Vein endothelial cell (primary cell): ENCODE measurements around the gene MOSPD3. TPM values are rescaled to one million over a fixed set of nuclear protein-coding genes. Genes with fewer than 3 reads are reported as not detected.

Experiments
- small RNA-seq: library from RNA; depleted of rRNA; stranded (forward); fragments of <200 nt; gene quantifications from one replicate; pipeline ENCODE3, GENCODE V24; 2012
- total RNA-seq: library from RNA; depleted of rRNA; stranded (reverse); fragments of >200 nt; gene quantifications from 2 replicates; pipeline ENCODE4 v1.2.3, GENCODE V29; 2012

The MOSPD3 gene, protein sequence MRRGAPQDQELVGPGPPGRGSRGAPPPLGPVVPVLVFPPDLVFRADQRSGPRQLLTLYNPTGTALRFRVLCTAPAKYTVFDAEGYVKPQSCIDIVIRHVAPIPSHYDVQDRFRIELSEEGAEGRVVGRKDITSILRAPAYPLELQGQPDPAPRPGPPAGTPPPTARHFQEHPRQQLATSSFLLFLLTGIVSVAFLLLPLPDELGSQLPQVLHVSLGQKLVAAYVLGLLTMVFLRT
- 12.0 and 14.4 TPM in 2 replicates for total RNA-seq

DNA sequence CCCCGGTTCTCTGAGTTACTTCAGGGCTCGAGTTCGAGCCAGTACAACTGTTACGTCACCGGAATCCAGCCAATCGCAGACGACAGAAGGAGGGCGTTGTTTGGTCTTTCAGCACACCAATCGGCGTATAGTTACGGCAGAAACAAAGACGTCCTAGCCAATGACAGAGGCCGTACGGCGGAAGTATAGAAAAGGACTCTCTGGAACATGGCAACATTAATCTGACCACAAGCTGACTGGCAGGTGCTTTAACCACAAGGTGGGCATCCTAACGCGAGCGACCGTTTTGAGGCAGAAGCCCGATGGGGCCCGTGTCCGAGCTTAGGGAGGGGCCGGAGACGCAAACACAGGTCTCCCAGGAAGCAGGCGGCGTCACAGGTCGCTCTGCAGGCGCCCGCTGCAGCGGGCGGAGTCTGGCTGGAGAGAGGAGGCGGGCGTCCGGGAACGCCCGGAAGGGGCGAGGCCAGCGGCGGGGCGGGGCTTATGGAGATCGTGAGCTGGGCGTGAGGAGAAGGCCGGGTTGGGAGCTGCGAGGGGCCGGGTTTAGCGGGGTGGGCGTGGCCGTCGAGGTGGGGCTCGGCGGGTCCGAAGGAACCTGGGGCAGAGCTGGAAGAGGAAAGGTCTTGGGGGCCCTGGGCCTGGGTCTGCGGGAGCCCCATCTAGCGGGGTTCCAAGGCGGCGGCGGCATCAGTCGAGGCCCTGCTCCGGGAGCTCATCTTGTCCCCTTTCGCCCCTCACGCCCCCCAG is at the start of gene MOSPD3:
MOSPD3 (plus strand) TSS at position 558 of the 747 bp plus-strand sequence. CDS start 252 bp downstream, outside the sequence.

GRCh38 chr7:100573691-100574361 is 38.5 kb upstream of the MOSPD3 start, which contains the start of gene SAP25:
Gene SAP25 (minus strand): TSS chr7:100573900. CDS start chr7:100573742, 158 bp downstream.

GRCh38 chr7:100585511-100586265 is 26.7 kb upstream of the MOSPD3 start, which contains the start of gene LRCH4:
Gene LRCH4 (minus strand): TSS chr7:100586129. CDS start chr7:100586100, 29 bp downstream.

GRCh38 chr7:100586266-100587025 is 25.9 kb upstream of the MOSPD3 start, which contains the start of gene FBXO24:
Gene FBXO24 (plus strand): TSS chr7:100586328. CDS start chr7:100586626, 298 bp downstream.

GRCh38 chr7:100641463-100641859 is 29.1 kb downstream of the MOSPD3 start, which contains the start of gene TFR2:
Gene TFR2 (minus strand): TSS chr7:100641552. CDS start chr7:100641509, 43 bp downstream.

GRCh38 chr7:100655908-100656674 is 43.8 kb downstream of the MOSPD3 start, which contains the start of gene ACTL6B:
Gene ACTL6B (minus strand): TSS chr7:100656448. CDS start chr7:100656354, 94 bp downstream.

Small RNA genes within 50 kb of the gene (small RNA-seq; reads per million reads assigned to genes)
- not detected for gene SAP25

Other genes with a start within 250 kb of the MOSPD3 start
- gene PILRA, start 239.1 kb upstream of the MOSPD3 start, total RNA-seq, result 0.38 and 0.65 TPM in 2 replicates
- 0.29 and 0.98 TPM in 2 replicates for gene ZCWPW1, start 183.8 kb upstream of the MOSPD3 start, total RNA-seq
- gene MEPCE, start 182.7 kb upstream of the MOSPD3 start, total RNA-seq, result 43.3 and 59.4 TPM in 2 replicates
- gene PPP1R35, start 176.0 kb upstream of the MOSPD3 start, total RNA-seq, result 10.6 and 21.9 TPM in 2 replicates
- gene SPACDR, start 148.3 kb upstream of the MOSPD3 start, total RNA-seq, result 0.33 and 0.48 TPM in 2 replicates
- 45.5 and 51.3 TPM in 2 replicates for gene TSC22D4, start 133.3 kb upstream of the MOSPD3 start, total RNA-seq
- gene NYAP1, start 128.6 kb upstream of the MOSPD3 start, total RNA-seq, result 4.0 and 4.6 TPM in 2 replicates
- 49.3 and 52.9 TPM in 2 replicates for gene AGFG2, start 73.3 kb upstream of the MOSPD3 start, total RNA-seq
- gene SAP25, start 38.6 kb upstream of the MOSPD3 start, total RNA-seq, result not detected in 2 replicates
- gene LRCH4, start 26.4 kb upstream of the MOSPD3 start, total RNA-seq, result 21.2 and 24.6 TPM in 2 replicates
- gene FBXO24, start 26.2 kb upstream of the MOSPD3 start, total RNA-seq, result 0.19 and 0.65 TPM in 2 replicates
- gene PCOLCE, start 10.2 kb upstream of the MOSPD3 start, total RNA-seq, result 0.38 and 1.6 TPM in 2 replicates
- under 0.01 and 0.38 TPM in 2 replicates for gene TFR2, start 29.0 kb downstream of the MOSPD3 start, total RNA-seq
- not detected in 2 replicates for gene ACTL6B, start 43.9 kb downstream of the MOSPD3 start, total RNA-seq
- gene GNB2, start 61.2 kb downstream of the MOSPD3 start, total RNA-seq, result 122 and 150 TPM in 2 replicates
- gene GIGYF1, start 81.7 kb downstream of the MOSPD3 start, total RNA-seq, result 22.8 and 26.1 TPM in 2 replicates
- gene POP7, start 93.6 kb downstream of the MOSPD3 start, total RNA-seq, result 39.2 and 43.6 TPM in 2 replicates
- not detected in 2 replicates for gene EPO, start 107.9 kb downstream of the MOSPD3 start, total RNA-seq
- not detected in 2 replicates for gene ZAN, start 121.1 kb downstream of the MOSPD3 start, total RNA-seq
- 389 and 468 TPM in 2 replicates for gene EPHB4, start 215.0 kb downstream of the MOSPD3 start, total RNA-seq
- gene SLC12A9, start 240.2 kb downstream of the MOSPD3 start, total RNA-seq, result 36.6 and 43.1 TPM in 2 replicates